ENCODE data around the gene WDR33. TPM values are rescaled to one million over a fixed set of nuclear protein-coding genes. Genes with fewer than 3 reads are reported as not detected.
"Not testable (repeated sequence)": the region's sequence is repeated elsewhere in the genome, so short reads cannot be mapped to it uniquely, and the experiment has no call there.

WDR33 gene
- total and polyA plus RNA-seq, 2 of the 4 experiments (the other 2 are of a cell fraction), result 19.6 to 41.2 TPM

DNA sequence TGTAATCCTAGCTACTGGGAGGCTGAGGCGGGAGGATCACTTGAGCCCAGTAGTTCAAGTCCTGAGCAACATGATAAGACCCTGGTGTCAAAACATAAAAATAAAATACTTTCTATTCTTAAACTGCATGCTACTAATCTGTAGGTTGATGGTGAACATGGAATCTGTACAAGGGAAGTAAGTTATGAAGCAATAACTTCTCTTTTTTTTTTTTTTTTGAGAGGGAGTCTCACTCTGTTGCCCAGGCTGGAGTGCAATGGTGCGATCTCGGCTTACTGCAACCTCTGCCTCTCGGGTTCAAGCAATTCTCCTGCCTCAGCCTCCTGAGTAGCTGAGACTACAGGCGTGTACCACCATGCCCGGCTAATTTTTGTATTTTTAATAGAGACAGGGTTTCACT, 16.1 kb downstream of the WDR33 start:
- H2AFZ ChIP-seq (replicated peaks; ENCODE audit: low read length, poor library complexity); DNase-seq; H3K36me3 ChIP-seq (ENCODE audit: control insufficient read depth, insufficient read depth, low read length); H3K27ac ChIP-seq (ENCODE audit: insufficient read depth, low read length); H3K4me3 ChIP-seq (ENCODE audit: insufficient read depth, low read depth, low read length); H3K4ac ChIP-seq (ENCODE audit: low read depth, low read length); H3K4me1 ChIP-seq (ENCODE audit: control insufficient read depth, insufficient read depth, low read length); BruUV-seq (replicated peaks); H4K8ac ChIP-seq (ENCODE audit: low read depth in 2 of 2, low read length in 2 of 2); H3K27me3 ChIP-seq (ENCODE audit: control insufficient read depth, insufficient read depth, low read length); in situ Hi-C loops (cut with MboI; ENCODE audit: low sequenced_read_pairs); H4K91ac ChIP-seq (ENCODE audit: insufficient read depth, low read depth, low read length); H2BK120ac ChIP-seq (ENCODE audit: low read depth, low read length); H2BK5ac ChIP-seq (ENCODE audit: low read depth, low read length, poor library complexity, severe bottlenecking); H4K5ac ChIP-seq (ENCODE audit: low read depth, low read length); H3K18ac ChIP-seq (ENCODE audit: low read depth, low read length); CTCF ChIA-PET; H3K14ac ChIP-seq (replicated peaks; ENCODE audit: low read depth, low read length); H2AK9ac ChIP-seq (replicated peaks; ENCODE audit: low read depth, low read length, poor library complexity); ATAC-seq (ENCODE audit: low read depth); H3K23ac ChIP-seq (ENCODE audit: low read depth, low read length); H3K9ac ChIP-seq (ENCODE audit: low read depth, low read length); H3K4me2 ChIP-seq (ENCODE audit: low read depth, low read length); H2BK20ac ChIP-seq (ENCODE audit: low read depth, low read length); intact Hi-C loops (cut with micrococcal nuclease); H2BK15ac ChIP-seq (ENCODE audit: low read depth, low read length); H2AK5ac ChIP-seq (ENCODE audit: low read depth, low read length); H3K56ac ChIP-seq (ENCODE audit: extremely low read depth, insufficient read depth, low read length); dilution Hi-C loops (cut with HindIII; ENCODE audit: low sequenced_read_pairs, unreplicated experiment); H3K9me3 ChIP-seq (ENCODE audit: control insufficient read depth, insufficient read depth, low read length): not testable (repeated sequence)
- no CpG with 5 or more reads among the region's 6 CpGs for WGBS, 2 experiments (ENCODE audit: extremely low coverage in 2 of 2, insufficient read length in 1 of 2)
- Histone ChIP-seq H3K9me1 (ENCODE audit: insufficient read depth, low read length) (peaks cover 11% of the 10 kb centered on the region; the same call in 1 of the 2 replicates), H3K79me1 (ENCODE audit: low read depth in 1 of 2, low read length in 2 of 2) (peaks cover 0 to 73% of the 10 kb centered on the region in 2 experiments; a peak in 2 of 4 replicates), H4K20me1 (ENCODE audit: insufficient read depth, low read length) (peaks cover 78% of the 10 kb centered on the region)
- POLR2A ChIA-PET (ENCODE audit: unreplicated experiment), result interaction anchor here (0.6 kb wide), 1 partner anchor 113 kb away, joined by 3 read pairs; no protein-coding TSS in a partner anchor
